GM18870 (cell line): ENCODE measurements around the gene TACR1.
"Not testable (repeated sequence)": the region's sequence is repeated elsewhere in the genome, so short reads cannot be mapped to it uniquely, and the experiment has no call there.

ENCODE experiments used
- ATAC-seq: cut with Tn5 transposase; IDR thresholded peaks from one replicate; pipeline ENCODE4 v1.9.1; 2021; ENCODE audit warnings: moderate library complexity; ENCODE audit not compliant: unreplicated experiment

Gene TACR1

GRCh38 chr2:75199428-75200011 lies at the start of gene TACR1:
TACR1 (minus strand) TSS chr2:75199520; CDS start chr2:75198934, 586 bp downstream.
- no peak for ATAC-seq

GRCh38 chr2:75248581-75248980 lies 49.3 kb upstream of the TACR1 start:
- not testable (repeated sequence) for ATAC-seq

- no peak for ATAC-seq
Observed at GRCh38 chr2:75246441-75247167, 47.3 kb upstream of the TACR1 start.

DNA sequence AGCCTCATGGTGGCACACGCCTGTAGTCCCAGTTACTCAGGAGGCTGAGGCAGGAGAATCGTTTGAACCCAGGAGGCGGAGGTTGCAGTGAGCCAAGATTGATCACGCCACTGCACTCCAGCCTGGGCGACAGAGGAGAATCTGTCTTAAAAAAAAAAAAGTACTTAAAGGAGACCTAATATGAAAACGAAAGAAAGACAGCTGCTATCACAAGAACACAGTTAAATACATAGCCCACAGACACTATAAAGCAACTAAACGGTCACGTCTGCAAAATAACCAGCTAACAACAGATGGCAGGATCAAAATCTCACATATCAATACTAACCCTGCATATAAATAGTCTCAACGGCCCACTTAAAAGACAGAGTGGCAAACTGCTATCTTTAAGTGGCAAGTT lies 43.9 kb upstream of the TACR1 start:
- ATAC-seq = no peak

GRCh38 chr2:75241696-75242095 lies 42.4 kb upstream of the TACR1 start:
- no peak for ATAC-seq

DNA sequence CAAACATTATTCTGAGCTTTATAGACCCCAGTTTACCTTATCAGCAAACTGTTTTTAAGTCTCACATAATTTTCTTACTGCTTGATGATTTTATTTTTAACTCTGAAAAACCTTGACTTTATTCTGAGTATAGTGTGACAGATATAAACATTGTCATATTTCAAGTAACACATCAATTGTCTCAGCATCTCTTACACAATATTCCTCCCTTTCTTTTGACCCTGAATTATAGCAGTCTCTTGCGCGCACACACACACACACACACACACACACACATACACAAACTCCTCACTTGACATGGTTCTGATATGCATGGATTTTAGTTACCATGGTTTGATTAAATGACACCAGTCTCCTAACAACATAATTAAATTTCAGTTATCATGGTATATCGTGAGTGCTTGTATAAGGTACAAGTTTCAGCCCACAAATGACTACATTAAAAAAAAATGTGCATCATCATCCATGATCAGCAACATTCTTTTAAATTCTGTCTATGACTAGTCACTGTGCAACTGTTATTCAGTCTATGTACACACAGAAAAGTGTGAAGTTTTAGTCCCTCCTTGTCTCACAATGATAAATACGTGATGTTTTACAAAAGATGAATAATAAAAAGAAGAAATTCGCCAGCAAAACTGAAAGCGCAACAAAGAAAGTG lies 39.5 kb upstream of the TACR1 start:
- ATAC-seq = no peak

DNA sequence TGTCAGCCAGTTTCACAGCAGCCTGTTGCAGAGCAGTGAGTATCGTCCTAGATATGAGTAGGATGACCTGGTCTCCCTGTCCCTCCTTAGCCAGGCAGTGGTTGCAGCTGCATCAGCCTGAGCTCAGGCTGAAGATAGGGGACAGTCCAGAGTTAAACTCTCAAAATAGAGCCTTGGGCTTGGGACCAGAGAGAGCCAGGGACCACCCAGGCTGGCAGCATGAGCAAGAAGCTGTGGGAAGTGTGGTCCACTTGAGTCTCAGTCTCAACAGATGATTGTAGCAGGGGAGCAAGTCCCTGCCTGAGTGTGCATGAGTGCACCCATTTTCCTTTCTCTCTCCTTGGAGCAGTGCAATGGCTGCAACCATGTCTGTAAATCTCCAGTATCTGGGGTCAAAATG lies 38.0 kb upstream of the TACR1 start:
- ATAC-seq = no peak

- ATAC-seq = no peak
Observed at GRCh38 chr2:75233965-75234364, 34.6 kb upstream of the TACR1 start.

DNA sequence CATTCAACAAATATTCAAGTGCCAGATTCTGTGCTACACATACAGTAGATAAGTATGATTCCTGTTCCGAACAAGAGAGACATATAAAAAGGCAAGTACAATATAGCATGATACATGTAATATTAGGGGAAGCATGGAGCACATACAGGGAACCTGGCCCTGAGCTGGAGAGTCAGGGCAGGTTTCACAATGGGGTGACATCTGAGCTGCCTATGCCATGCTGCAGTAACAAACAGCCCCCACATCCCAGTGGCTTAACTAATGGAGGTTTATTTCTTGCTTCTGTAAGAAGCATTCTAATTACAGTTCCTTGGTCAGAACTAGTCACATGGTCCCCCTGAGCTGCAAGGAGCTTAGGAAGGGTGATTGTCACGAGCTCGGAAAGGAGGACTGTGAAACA lies 27.3 kb upstream of the TACR1 start:
- ATAC-seq = no peak

- ATAC-seq = no peak
Observed at GRCh38 chr2:75226099-75226498, 26.8 kb upstream of the TACR1 start.

GRCh38 chr2:75224636-75225094 lies 25.3 kb upstream of the TACR1 start:
- no peak for ATAC-seq

DNA sequence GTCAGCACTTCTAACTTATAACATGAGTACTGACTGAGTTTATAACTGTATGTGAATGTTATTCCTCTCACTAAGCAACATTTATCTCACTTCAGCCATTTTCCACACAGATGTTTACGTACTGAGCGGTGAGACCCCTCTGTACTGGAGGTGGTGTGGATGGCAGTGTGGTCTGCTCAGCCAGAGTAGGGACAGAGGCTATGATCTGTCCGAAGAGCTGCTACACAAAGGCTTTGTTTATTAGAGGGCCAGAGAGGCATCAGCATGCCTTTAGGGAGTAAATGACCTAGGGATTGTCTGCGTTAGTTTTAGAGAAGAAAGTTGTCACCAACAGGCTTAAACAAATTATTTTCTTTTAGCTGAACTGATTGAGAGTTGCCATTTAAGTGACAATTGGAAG lies 23.2 kb upstream of the TACR1 start:
- no peak for ATAC-seq

DNA sequence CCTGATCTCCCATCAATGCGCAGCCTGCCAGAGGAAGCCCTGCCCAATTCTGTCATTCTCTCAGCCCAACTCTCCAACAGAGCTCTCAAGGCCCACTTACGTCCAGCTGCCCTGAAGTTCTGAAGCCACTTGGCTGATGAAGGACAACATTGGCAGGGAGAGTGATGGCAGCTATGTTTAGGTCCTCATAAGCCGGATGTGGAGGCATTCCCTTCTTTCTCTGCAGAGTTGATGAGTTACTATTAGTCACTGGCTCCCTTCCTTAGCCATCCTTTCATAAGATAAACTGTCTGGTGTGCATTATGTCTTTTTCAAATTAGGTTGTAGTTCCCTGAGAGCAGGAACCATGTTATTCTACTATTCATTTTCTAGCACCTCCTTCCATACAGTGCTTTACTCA lies 22.5 kb upstream of the TACR1 start:
- no peak for ATAC-seq

- not testable (repeated sequence) for ATAC-seq
Observed at GRCh38 chr2:75219213-75219612, 19.9 kb upstream of the TACR1 start.

GRCh38 chr2:75211266-75211770 lies 12.0 kb upstream of the TACR1 start:
- ATAC-seq = no peak

DNA sequence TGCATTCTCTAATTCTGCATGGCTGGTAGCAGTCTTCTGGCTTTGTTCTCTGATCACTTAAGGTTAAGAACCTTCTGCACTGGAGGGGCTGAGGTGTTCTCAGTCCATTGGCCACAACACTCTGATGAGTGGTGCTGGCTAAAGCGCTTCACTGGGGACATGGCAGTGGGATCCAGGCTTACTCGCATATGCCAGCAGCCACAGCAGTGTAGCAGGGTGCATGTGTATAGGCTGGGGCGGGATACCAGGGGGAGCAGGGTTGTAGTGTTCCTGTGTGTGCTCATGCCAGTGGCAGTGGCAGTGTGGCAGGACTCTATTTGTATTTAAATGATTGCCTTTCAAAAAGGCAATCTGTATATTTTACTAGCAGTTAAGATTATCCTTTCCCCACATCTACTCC lies 11.1 kb upstream of the TACR1 start:
- ATAC-seq = no peak

GRCh38 chr2:75208738-75209137 lies 9.4 kb upstream of the TACR1 start:
- ATAC-seq = no peak

DNA sequence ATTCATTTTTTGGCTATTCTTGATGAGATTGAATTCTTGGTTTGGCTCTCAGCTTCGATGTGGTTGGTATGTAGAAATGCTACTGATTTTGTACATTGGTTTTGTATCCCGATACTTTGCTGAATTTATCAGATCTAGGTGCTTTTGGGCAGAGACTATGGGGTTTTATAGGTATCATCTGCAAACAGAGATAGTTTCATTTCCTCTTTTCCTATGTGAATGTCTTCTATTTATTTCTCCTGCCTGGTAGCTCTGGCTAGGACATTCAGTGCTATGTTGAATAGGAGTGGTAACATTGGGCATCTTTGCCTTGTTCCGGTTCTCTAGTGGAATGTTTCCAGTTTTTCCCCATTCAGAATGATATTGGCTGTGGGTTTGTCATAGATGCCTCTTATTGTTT lies 5.5 kb upstream of the TACR1 start:
- ATAC-seq = no peak

DNA sequence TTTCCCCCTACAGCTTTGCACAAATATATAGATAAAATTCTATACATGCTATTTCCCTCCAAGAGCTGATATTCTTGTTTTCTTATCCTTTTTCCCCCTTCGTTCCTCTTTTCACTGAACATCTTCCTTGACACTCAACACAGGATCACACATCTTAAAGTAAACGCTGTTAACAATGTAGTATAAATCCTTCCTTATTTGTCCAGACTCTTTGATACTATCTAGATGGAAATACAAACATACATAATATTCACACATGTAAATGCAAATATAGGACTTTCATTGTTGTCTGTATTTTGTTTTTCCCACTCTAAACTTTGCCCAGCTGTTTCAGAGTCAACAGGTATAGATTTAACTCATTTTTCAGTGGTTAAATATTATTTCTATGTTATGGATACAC lies 3.0 kb upstream of the TACR1 start:
- ATAC-seq = no peak

DNA sequence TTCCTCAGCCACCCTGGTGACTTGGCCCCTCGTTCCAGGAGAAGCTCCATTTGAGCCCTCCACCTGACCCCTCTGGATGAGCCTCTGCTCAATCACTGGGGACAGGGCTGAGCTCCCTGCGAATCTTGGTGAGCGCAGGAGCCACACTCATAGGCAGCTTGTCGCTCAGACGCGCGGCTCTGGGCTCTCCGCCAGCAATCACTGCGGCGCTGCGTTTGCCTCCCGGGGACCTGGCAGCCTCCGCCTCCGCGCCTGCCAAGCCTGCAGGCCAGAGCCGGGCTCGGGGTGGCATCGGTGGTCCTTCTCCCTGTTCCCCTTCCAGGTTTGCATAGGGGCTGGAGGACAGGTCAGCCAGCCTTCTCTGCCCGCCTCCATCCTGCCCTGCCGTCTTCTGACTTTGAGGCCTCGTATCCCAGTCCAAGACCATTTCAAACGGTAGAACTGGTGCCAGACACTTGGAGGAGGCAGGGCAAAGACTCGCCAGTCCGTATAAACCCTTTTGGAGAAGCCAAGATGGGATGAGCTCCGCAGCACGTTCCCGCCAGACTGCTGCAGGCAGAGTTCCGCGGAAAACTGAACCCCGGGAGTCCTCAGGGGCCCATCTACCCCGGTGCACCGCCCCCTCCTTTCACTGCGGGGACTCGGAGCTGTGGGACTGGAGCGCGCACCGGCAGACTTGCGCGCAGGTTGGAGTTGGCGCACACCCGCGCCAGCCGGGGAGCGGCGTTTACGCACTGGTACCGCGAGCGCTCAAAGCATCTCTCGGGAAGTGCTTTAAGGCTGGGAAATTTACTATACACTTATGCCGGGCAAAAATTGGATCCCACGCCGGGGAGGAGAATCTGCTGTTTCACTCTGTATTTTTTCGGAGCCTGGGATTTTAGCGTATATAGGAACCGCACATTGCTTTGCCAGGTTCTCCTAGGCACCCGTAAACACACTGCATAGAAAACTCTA lies 1.1 kb upstream of the TACR1 start:
- no peak for ATAC-seq
